ENCODE measurements around the gene ATG7. TPM values are rescaled to one million over a fixed set of nuclear protein-coding genes. Genes with fewer than 3 reads are reported as not detected.
A peak's percentile ranks its signal among the peaks of the same experiment; 100 is the strongest.

Gene ATG7
- total RNA-seq, 4 donors from 2014 or later = 45.8 to 85.3 (median 67.3) TPM

- DNase-seq = no peak
- intact Hi-C loops (cut with DNase I) = no loop called here
- H3K9me3 ChIP-seq = no peaks in the 10 kb centered on the region
- H3K27me3 ChIP-seq = no peaks in the 10 kb centered on the region
- TF ChIP-seq CTCF (IDR thresholded peaks at IDR 0.05) (no peak), POLR2A (IDR thresholded peaks at IDR 0.05) (no peak)
- no peak overlapping the region for H3K27ac ChIP-seq
- WGBS, 2 donors = 85 to 90% methylated on average over 2 of the region's 2 CpGs
- peaks cover 16 to 36% of the 10 kb centered on the region in 2 donors for H3K36me3 ChIP-seq
- no peak overlapping the region for H3K4me3 ChIP-seq (replicated peaks in 1 of 3)
- peaks cover 0 to 20% of the 10 kb centered on the region in 2 donors for H3K4me1 ChIP-seq
Measured at GRCh38 chr3:11363715-11364114, 91.5 kb downstream of the ATG7 start.

DNA sequence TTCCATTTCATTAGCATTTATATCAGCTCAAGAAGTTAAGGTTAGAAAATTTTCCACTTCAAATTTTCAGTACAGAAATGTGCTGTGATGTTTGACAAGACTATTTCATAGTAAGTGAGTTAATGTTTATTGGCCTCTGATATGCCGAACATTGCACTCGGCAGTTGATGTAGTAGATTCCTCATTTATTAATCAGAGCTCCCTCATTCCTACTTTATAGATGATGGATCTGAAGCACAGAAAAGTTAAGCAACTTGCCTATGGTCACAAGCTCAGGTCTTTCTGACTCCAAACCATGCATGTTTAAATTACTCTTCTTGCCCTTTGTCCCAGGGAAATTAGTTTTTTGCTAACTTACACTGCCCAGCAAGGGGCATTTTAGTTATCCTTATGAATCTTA lies 92.0 kb downstream of the ATG7 start:
- intact Hi-C loops (cut with DNase I) = no loop called here
- Histone ChIP-seq H3K36me3 (peaks cover 16 to 31% of the 10 kb centered on the region in 2 donors), H3K9me3 (no peaks in the 10 kb centered on the region), H3K4me3 (replicated peaks in 1 of 3) (no peak overlapping the region), H3K27me3 (no peaks in the 10 kb centered on the region), H3K27ac (no peak overlapping the region), H3K4me1 (peaks cover 0 to 20% of the 10 kb centered on the region in 2 donors)
- no peak for DNase-seq
- WGBS, 2 donors = 92 to 95% methylated on average over 2 of the region's 2 CpGs
- no peak for TF ChIP-seq CTCF (IDR thresholded peaks at IDR 0.05)
- TF ChIP-seq POLR2A (IDR thresholded peaks at IDR 0.05) = no peak

DNA sequence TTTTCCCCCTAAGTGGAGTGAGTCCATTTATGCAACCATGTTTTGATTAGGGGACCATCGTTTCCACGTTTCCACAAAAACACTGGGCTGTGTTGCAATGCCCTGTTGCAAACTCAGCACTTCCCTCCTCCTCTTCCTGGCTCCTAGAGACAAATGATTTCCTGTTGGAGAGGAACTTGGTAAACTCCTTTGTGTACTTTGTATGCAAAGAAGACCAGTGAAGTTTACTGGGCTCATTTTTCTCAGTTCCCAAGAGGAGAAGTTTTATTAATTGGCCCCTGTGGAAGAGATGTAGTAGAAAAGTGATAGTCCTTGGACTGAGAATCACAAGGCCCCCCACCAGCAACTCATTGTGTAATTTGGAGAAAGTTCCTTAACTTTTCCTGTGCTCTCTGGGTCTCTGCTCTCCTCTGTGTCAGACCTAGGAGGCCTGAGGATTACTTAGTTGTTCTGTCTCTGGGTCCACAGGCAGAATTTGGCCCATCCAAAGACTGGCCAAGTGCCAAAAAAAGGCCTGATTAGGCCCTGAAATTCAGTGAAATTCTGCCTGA lies 95.0 kb downstream of the ATG7 start:
- peaks cover 4 to 26% of the 10 kb centered on the region in 2 donors for H3K36me3 ChIP-seq
- WGBS, 2 donors = 0 to 7% methylated on average over 2 of the region's 2 CpGs
- peak overlapping the region; percentile 34 to 81 (median 76) for H3K27ac ChIP-seq
- TF ChIP-seq POLR2A (IDR thresholded peaks at IDR 0.05) (no peak), CTCF (IDR thresholded peaks at IDR 0.05) (no peak)
- intact Hi-C loops (cut with DNase I) = no loop called here
- peaks cover 0 to 20% of the 10 kb centered on the region in 2 donors for H3K4me1 ChIP-seq
- DNase-seq = peak; percentile 33 to 35
- no peaks in the 10 kb centered on the region for H3K27me3 ChIP-seq
- no peak overlapping the region for H3K4me3 ChIP-seq (replicated peaks in 1 of 3)
- H3K9me3 ChIP-seq = no peaks in the 10 kb centered on the region

DNA sequence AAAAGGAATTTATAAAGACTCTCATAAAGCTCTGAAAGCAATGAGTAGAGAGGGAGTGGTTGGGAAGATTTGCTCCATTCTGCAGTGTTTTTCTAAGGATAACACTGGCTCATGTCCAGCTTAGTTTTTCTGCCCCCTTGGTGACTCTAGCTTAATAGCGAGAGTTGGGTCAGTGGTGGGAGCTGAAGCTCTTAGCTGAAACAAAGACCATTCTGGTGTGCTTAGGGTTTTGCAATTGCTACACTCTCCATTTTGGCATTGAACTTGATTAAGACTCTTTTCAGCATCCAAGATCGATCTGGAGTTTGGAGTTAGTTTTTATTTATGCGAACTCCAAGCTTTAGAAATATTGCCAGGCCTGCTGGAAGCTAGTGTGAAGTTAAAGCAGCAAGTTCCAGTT lies 98.0 kb downstream of the ATG7 start:
- Histone ChIP-seq H3K27me3 (no peaks in the 10 kb centered on the region), H3K9me3 (no peaks in the 10 kb centered on the region), H3K27ac (no peak overlapping the region), H3K4me3 (replicated peaks in 1 of 3) (no peak overlapping the region), H3K36me3 (no peaks in the 10 kb centered on the region), H3K4me1 (peaks cover 0 to 20% of the 10 kb centered on the region in 2 donors)
- intact Hi-C loops (cut with DNase I) = no loop called here
- 66 to 77% methylated on average over 3 of the region's 3 CpGs for WGBS, 2 donors
- no peak for DNase-seq
- no peak for TF ChIP-seq POLR2A (IDR thresholded peaks at IDR 0.05)
- no peak for TF ChIP-seq CTCF (IDR thresholded peaks at IDR 0.05)

GRCh38 chr3:11370966-11371365 lies 98.8 kb downstream of the ATG7 start:
- intact Hi-C loops (cut with DNase I) = no loop called here
- Histone ChIP-seq H3K27me3 (no peaks in the 10 kb centered on the region), H3K36me3 (no peaks in the 10 kb centered on the region), H3K27ac (no peak overlapping the region), H3K9me3 (no peaks in the 10 kb centered on the region), H3K4me3 (replicated peaks in 1 of 3) (no peak overlapping the region), H3K4me1 (peaks cover 0 to 20% of the 10 kb centered on the region in 2 donors)
- TF ChIP-seq POLR2A (IDR thresholded peaks at IDR 0.05) (no peak), CTCF (IDR thresholded peaks at IDR 0.05) (no peak)
- DNase-seq = no peak
- 78 to 88% methylated on average over 4 of the region's 4 CpGs for WGBS, 2 donors

Measured in thyroid gland (tissue), 4 donors.